Measurements from ENCODE around the gene ZSWIM4.

- TF ChIP-seq CTCF (IDR thresholded peaks at IDR 0.05) (no peak), POLR2A (IDR thresholded peaks at IDR 0.05) (no peak)
These were observed 86.0 kb downstream of the ZSWIM4 start for GRCh38 chr19:13881251-13881691.
